Lower leg skin (tissue), 4 donors: Measurements from ENCODE around the gene ATRX. TPM values are rescaled to one million over a fixed set of nuclear protein-coding genes. Genes with fewer than 3 reads are reported as not detected.
"Not testable (repeated sequence)": the region's sequence is repeated elsewhere in the genome, so short reads cannot be mapped to it uniquely, and the experiment has no call there.

Experiments used
- DNase-seq, 2 donors: peaks; one replicate each; pipeline ENCODE4 v3.0.0-alpha.2; 2019; ENCODE audit warnings: low spot score in 2 of 2
- H3K4me3 ChIP-seq: fragments of 200-600 bp; sonication (generic); 2 replicates; pipeline ENCODE4 v1.5.1; 2017; ENCODE audit warnings: mild to moderate bottlenecking, low read depth; ENCODE audit not compliant: poor library complexity, severe bottlenecking
- CTCF ChIP-seq, 3 donors: fragments of 450-650 bp; IDR thresholded peaks; one replicate each; pipeline ENCODE4 v1.5.1; 2016; ENCODE audit warnings: antibody characterized with exemption in 3 of 3, mild to moderate bottlenecking in 3 of 3, moderate library complexity in 2 of 3
- POLR2A ChIP-seq, 2 donors: fragments of 450-650 bp; IDR thresholded peaks; one replicate each; pipeline ENCODE4 v1.6.1; 2016 to 2017; ENCODE audit warnings: antibody characterized with exemption in 2 of 2, mild to moderate bottlenecking in 1 of 2, moderate library complexity in 1 of 2
- WGBS, 2 donors: methylation state at CpG; one replicate each; pipeline ENCODE4 v1.1.5; 2018; 5-methylcytosine and 5-hydroxymethylcytosine counted together
- intact Hi-C: fragments of 100-400 bp; cut with DNase I; formaldehyde crosslinking; loops from one replicate; pipeline ENCODE4 v1.15.0; 2023; ENCODE audit warnings: low total_unique reads
- total RNA-seq, 4 donors: library from RNA; depleted of rRNA; stranded (reverse); fragments of >200 nt; gene quantifications; one replicate each; pipeline ENCODE4 v1.1.0, GENCODE V29; 2016

Gene ATRX
- total RNA-seq, 4 donors from 2014 or later = 40.2 to 90.0 (median 71.3) TPM

GRCh38 chrX:77628294-77629025, 157.6 kb downstream of the ATRX start:
- TF ChIP-seq CTCF (IDR thresholded peaks at IDR 0.05) = no peak
- TF ChIP-seq POLR2A (IDR thresholded peaks at IDR 0.05) = no peak
- intact Hi-C loops = no loop called here
- no peak overlapping the region for H3K4me3 ChIP-seq
- WGBS, 2 donors = 83 to 100% methylated on average over 1 of the region's 1 CpG
- DNase-seq = no peak

GRCh38 chrX:77622672-77623071, 163.3 kb downstream of the ATRX start:
- WGBS, 2 donors = 88 to 92% methylated on average over 9 of the region's 9 CpGs
- DNase-seq = no peak
- no peak overlapping the region for H3K4me3 ChIP-seq
- no peak for TF ChIP-seq POLR2A (IDR thresholded peaks at IDR 0.05)
- TF ChIP-seq CTCF (IDR thresholded peaks at IDR 0.05) = no peak
- intact Hi-C loops = no loop called here

- H3K4me3 ChIP-seq = no peak overlapping the region
- 59 to 70% methylated on average over 3 of the region's 3 CpGs for WGBS, 2 donors
- DNase-seq = no peak
- TF ChIP-seq CTCF (IDR thresholded peaks at IDR 0.05) (no peak), POLR2A (IDR thresholded peaks at IDR 0.05) (no peak)
- intact Hi-C loops = no loop called here
Measured at GRCh38 chrX:77622233-77622632, 163.8 kb downstream of the ATRX start.

GRCh38 chrX:77621453-77621852, 164.6 kb downstream of the ATRX start:
- intact Hi-C loops, H3K4me3 ChIP-seq, DNase-seq: not testable (repeated sequence)
- 74 to 83% methylated on average over 5 of the region's 5 CpGs for WGBS, 2 donors

GRCh38 chrX:77617206-77617605, 168.8 kb downstream of the ATRX start:
- WGBS, 2 donors = 33 to 45% methylated on average over 1 of the region's 1 CpG
- no peak overlapping the region for H3K4me3 ChIP-seq
- intact Hi-C loops = no loop called here
- no peak for TF ChIP-seq POLR2A (IDR thresholded peaks at IDR 0.05)
- no peak for TF ChIP-seq CTCF (IDR thresholded peaks at IDR 0.05)
- DNase-seq = no peak

GRCh38 chrX:77603635-77604336, 182.2 kb downstream of the ATRX start:
- whole genome bisulfite sequencing, 2 donors = 50% methylated on average over 2 of the region's 2 CpGs

More at GRCh38 chrX:77603635-77604336, 182.2 kb downstream of the ATRX start:
- intact Hi-C loops = no loop called here
- DNase-seq = no peak
- no peak overlapping the region for H3K4me3 ChIP-seq
- no peak for TF ChIP-seq POLR2A (IDR thresholded peaks at IDR 0.05)
- no peak for TF ChIP-seq CTCF (IDR thresholded peaks at IDR 0.05)
